GM23338 (cell line): ENCODE measurements around the gene PCP2. TPM values are rescaled to one million over a fixed set of nuclear protein-coding genes. Genes with fewer than 3 reads are reported as not detected.

ENCODE experiments used
- ATAC-seq: fragments of 200-7000 bp; cut with Tn5 transposase; 3 replicates; pipeline ENCODE4 v1.9.1; 2020
- DNase-seq: peaks from one replicate; pipeline ENCODE4 v3.0.0-alpha.2; 2015; ENCODE audit warnings: low spot score
- H2AFZ ChIP-seq: fragments of 200-600 bp; sonication (generic); 2 replicates; pipeline ENCODE4 v1.8.0; 2016; ENCODE audit warnings: antibody characterized with exemption, mild to moderate bottlenecking, moderate library complexity
- H3F3A ChIP-seq: fragments of 200-600 bp; sonication (generic); replicated peaks from 2 replicates; pipeline ENCODE4 v1.8.0; 2017; ENCODE audit warnings: antibody characterized with exemption, mixed run types, low read depth
- H3K27ac ChIP-seq: fragments of 200-600 bp; sonication (generic); 2 replicates; pipeline ENCODE4 v1.6.1; 2016; ENCODE audit warnings: low read depth
- H3K27me3 ChIP-seq: fragments of 200-600 bp; sonication (generic); 2 replicates; pipeline ENCODE4 v1.8.0; 2016; ENCODE audit warnings: mild to moderate bottlenecking, mixed run types, moderate library complexity; ENCODE audit not compliant: insufficient read depth
- H3K36me3 ChIP-seq: fragments of 200-600 bp; sonication (generic); 2 replicates; pipeline ENCODE4 v1.8.0; 2016; ENCODE audit warnings: mild to moderate bottlenecking; ENCODE audit not compliant: insufficient read depth
- H3K4me1 ChIP-seq: fragments of 200-600 bp; sonication (generic); 2 replicates; pipeline ENCODE4 v1.8.0; 2016; ENCODE audit warnings: mild to moderate bottlenecking, moderate library complexity; ENCODE audit not compliant: insufficient read depth
- H3K4me2 ChIP-seq: fragments of 200-600 bp; sonication (generic); 2 replicates; pipeline ENCODE4 v1.7.1; 2017; ENCODE audit warnings: mixed run types
- H3K4me3 ChIP-seq: fragments of 200-600 bp; sonication (generic); 2 replicates; pipeline ENCODE4 v1.6.1; 2016; ENCODE audit warnings: mixed run types
- H3K79me2 ChIP-seq: fragments of 200-600 bp; sonication (generic); replicated peaks from 2 replicates; pipeline ENCODE4 v1.8.0; 2017; ENCODE audit warnings: mild to moderate bottlenecking; ENCODE audit not compliant: insufficient read depth
- H3K9me2 ChIP-seq: fragments of 200-600 bp; sonication (generic); 2 replicates; pipeline ENCODE4 v1.8.0; 2017; ENCODE audit not compliant: insufficient read depth
- H4K20me1 ChIP-seq: fragments of 200-600 bp; sonication (generic); replicated peaks from 2 replicates; pipeline ENCODE4 v1.8.0; 2017; ENCODE audit warnings: mild to moderate bottlenecking; ENCODE audit not compliant: insufficient read depth
- H3K27ac Mint-ChIP-seq: 2 replicates; pipeline ENCODE4 v1.8.0; 2020; ENCODE audit warnings: inconsistent platforms, mild to moderate bottlenecking, moderate library complexity, mixed read lengths
- H3K27me3 Mint-ChIP-seq: 3 replicates; pipeline ENCODE4 v1.8.0; 2022; ENCODE audit warnings: low read depth, mild to moderate bottlenecking, moderate library complexity, mixed read lengths, inconsistent platforms; ENCODE audit not compliant: insufficient read depth, poor library complexity
- H3K36me3 Mint-ChIP-seq: 3 replicates; pipeline ENCODE4 v1.8.0; 2021; ENCODE audit warnings: low read depth, mild to moderate bottlenecking, inconsistent platforms, moderate library complexity, mixed read lengths
- H3K4me1 Mint-ChIP-seq: 3 replicates; pipeline ENCODE4 v1.8.0; 2020; ENCODE audit warnings: mild to moderate bottlenecking, inconsistent platforms, mixed read lengths
- H3K4me3 Mint-ChIP-seq: 3 replicates; pipeline ENCODE4 v1.8.0; 2021; ENCODE audit warnings: moderate library complexity, mild to moderate bottlenecking, inconsistent platforms, mixed read lengths
- H3K9me3 Mint-ChIP-seq: 3 replicates; pipeline ENCODE4 v1.8.0; 2020; ENCODE audit warnings: moderate library complexity, mild to moderate bottlenecking, inconsistent platforms, mixed read lengths
- CTCF ChIP-seq, 2 experiments: fragments of 200-600 bp in 1 of 2; sonication (generic) in 1 of 2; conservative IDR thresholded peaks; 2 replicates each; pipeline versions ENCODE4 v1.5.1 to v1.6.1; 2016 to 2017; ENCODE audit warnings: antibody characterized with exemption in 2 of 2, low read depth in 2 of 2, mild to moderate bottlenecking in 2 of 2, moderate library complexity in 1 of 2
- ETS1 ChIP-seq: IDR thresholded peaks from 2 replicates; pipeline ENCODE4 v1.6.1; 2016; ENCODE audit warnings: antibody characterized with exemption
- EZH2 ChIP-seq: fragments of 200-600 bp; sonication (generic); IDR thresholded peaks from one replicate; pipeline ENCODE4 v1.8.0; 2017; ENCODE audit warnings: antibody characterized with exemption, mild to moderate bottlenecking, low read depth; ENCODE audit not compliant: unreplicated experiment
- JUNB ChIP-seq: IDR thresholded peaks from one replicate; pipeline ENCODE4 v1.6.1; 2016; ENCODE audit warnings: antibody characterized with exemption; ENCODE audit not compliant: unreplicated experiment
- NANOG ChIP-seq: IDR thresholded peaks from 2 replicates; pipeline ENCODE4 v1.6.1; 2016; ENCODE audit warnings: antibody characterized with exemption, borderline replicate concordance
- REST ChIP-seq: IDR thresholded peaks from one replicate; pipeline ENCODE4 v1.6.1; 2018; ENCODE audit warnings: antibody characterized with exemption; ENCODE audit not compliant: unreplicated experiment
- STAT1 ChIP-seq: IDR thresholded peaks from one replicate; pipeline ENCODE4 v1.6.1; 2016; ENCODE audit warnings: antibody characterized with exemption; ENCODE audit not compliant: unreplicated experiment
- ZNF462 ChIP-seq: fragments of 250-450 bp; sonication (Bioruptor Pico); IDR thresholded peaks from 2 replicates; pipeline ENCODE4 v1.5.0; 2020; ENCODE audit warnings: mild to moderate bottlenecking, moderate library complexity
- polyA plus RNA-seq: library from polyadenylated mRNA; unstranded; fragments of >200 nt; fragmentation: Nextera tagmentation; extraction: Ambion mirVana; gene quantifications from 2 replicates; pipeline ENCODE4 v1.2.1, GENCODE V29; 2016
- total RNA-seq: library from RNA; depleted of rRNA; stranded (reverse); fragments of >200 nt; shearing (Covaris generic); gene quantifications from 2 replicates; pipeline ENCODE4 v1.2.3, GENCODE V29; 2014

PCP2 gene
- total and polyA plus RNA-seq, 2 experiments from 2014 or later: not detected

DNA sequence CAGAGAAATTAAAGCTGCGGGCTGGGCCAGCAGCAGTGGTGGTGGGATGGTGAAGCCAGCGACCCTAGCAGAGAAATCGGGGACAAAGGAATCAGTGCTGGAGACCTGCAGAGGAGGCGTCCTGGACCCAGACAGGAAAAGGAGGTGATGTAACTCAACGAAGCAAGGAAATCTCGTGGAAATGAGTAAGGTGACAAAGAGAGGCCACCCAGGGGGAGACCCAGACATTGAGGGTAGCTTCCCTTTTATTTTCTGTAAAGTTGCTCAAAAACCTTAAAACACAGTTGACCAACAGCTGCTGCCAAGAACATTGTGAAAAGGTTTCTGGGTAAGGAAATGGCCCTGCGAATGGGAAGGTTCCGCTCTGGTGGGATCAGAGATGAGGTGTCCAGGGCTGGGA lies 22.1 kb upstream of the PCP2 start (continued):
- TF ChIP-seq REST: no peak
- no peak for TF ChIP-seq ETS1
- TF ChIP-seq CTCF (conservative IDR thresholded peaks at IDR 0.05; ENCODE audit: low read depth in 2 of 2): no peak
- no peak for TF ChIP-seq NANOG
- no peak for TF ChIP-seq JUNB
- TF ChIP-seq STAT1: no peak
- no peak for TF ChIP-seq EZH2

DNA sequence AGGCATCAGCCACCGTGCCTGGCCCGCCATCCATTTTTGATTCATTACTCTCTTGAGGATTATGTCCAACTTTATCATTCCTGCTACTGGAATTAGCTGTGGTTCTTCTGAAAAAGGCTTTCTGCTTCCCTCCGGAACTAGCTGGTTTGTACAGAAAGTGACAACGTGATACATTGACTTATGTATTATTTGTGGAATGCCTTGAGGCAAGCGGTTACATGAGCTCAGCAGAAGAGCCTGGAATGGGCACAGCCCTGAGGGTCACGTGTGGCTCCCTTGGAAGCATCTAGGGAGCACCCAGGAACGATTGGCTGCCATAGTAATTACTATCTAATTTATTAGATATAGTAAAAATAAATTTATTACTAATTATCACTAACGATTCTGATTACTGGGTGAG lies 20.9 kb upstream of the PCP2 start:
- Histone ChIP-seq H3K4me3 (no peak overlapping the region), H3K36me3 (no peaks in the 10 kb centered on the region), H3K4me2 (no peak overlapping the region), H3F3A (no peaks in the 10 kb centered on the region), H3K9me2 (no peaks in the 10 kb centered on the region), H3K79me2 (no peaks in the 10 kb centered on the region), H4K20me1 (no peaks in the 10 kb centered on the region), H3K4me1 (no peaks in the 10 kb centered on the region), H3K27ac (no peak overlapping the region), H2AFZ (no peak overlapping the region), H3K27me3 (peaks cover 27% of the 10 kb centered on the region)
- no peak for DNase-seq
- no peak overlapping the region for H3K27ac Mint-ChIP-seq
- ATAC-seq: no peak
- no peak overlapping the region for H3K4me3 Mint-ChIP-seq
- no peaks in the 10 kb centered on the region for H3K36me3 Mint-ChIP-seq
- H3K4me1 Mint-ChIP-seq: peaks cover 7% of the 10 kb centered on the region; the same call in 1 of the 3 replicates
- H3K9me3 Mint-ChIP-seq: no peaks in the 10 kb centered on the region
- peaks cover 29% of the 10 kb centered on the region for H3K27me3 Mint-ChIP-seq
- TF ChIP-seq REST (no peak), JUNB (no peak), ZNF462 (CRISPR knock-in tag) (no peak)
